Measurements from ENCODE around the gene ERN1.

ERN1 gene

GRCh38 chr17:64061178-64061898 is 68.6 kb downstream of the ERN1 start:
- peaks cover 4% of the 10 kb centered on the region for H3K36me3 ChIP-seq (replicated peaks)
- no peaks in the 10 kb centered on the region for H3K27me3 ChIP-seq (replicated peaks)
- no peak overlapping the region for H3K27ac ChIP-seq
- TF ChIP-seq CTCF (IDR thresholded peaks at IDR 0.05; ENCODE audit: low read depth, low read length, missing control alignments), result no peak
- no peak for DNase-seq
- no peak overlapping the region for H3K4me3 ChIP-seq (ENCODE audit: low read depth, low read length)
- in situ Hi-C loops (cut with HindIII; ENCODE audit: low pct_ligation_motif_present, low sequenced_read_pairs), result no loop called here

- Histone ChIP-seq H3K4me3 (ENCODE audit: low read depth, low read length) (no peak overlapping the region), H3K27ac (no peak overlapping the region), H3K27me3 (replicated peaks) (no peaks in the 10 kb centered on the region), H3K36me3 (replicated peaks) (peaks cover 8% of the 10 kb centered on the region)
- DNase-seq, result no peak
- in situ Hi-C loops (cut with HindIII; ENCODE audit: low pct_ligation_motif_present, low sequenced_read_pairs), result no loop called here
- TF ChIP-seq CTCF (IDR thresholded peaks at IDR 0.05; ENCODE audit: low read depth, low read length, missing control alignments), result no peak
Measured at GRCh38 chr17:64060331-64060730, 69.6 kb downstream of the ERN1 start.

- peaks cover 11% of the 10 kb centered on the region for H3K36me3 ChIP-seq (replicated peaks)
- H3K4me3 ChIP-seq (ENCODE audit: low read depth, low read length), result no peak overlapping the region
- H3K27ac ChIP-seq, result no peak overlapping the region
- in situ Hi-C loops (cut with HindIII; ENCODE audit: low pct_ligation_motif_present, low sequenced_read_pairs), result no loop called here
- no peak for DNase-seq
- no peaks in the 10 kb centered on the region for H3K27me3 ChIP-seq (replicated peaks)
- no peak for TF ChIP-seq CTCF (IDR thresholded peaks at IDR 0.05; ENCODE audit: low read depth, low read length, missing control alignments)
Measured at GRCh38 chr17:64059756-64060155, 70.2 kb downstream of the ERN1 start.

- H3K27me3 ChIP-seq (replicated peaks), result no peaks in the 10 kb centered on the region
- no peak overlapping the region for H3K27ac ChIP-seq
- H3K36me3 ChIP-seq (replicated peaks), result peaks cover 15% of the 10 kb centered on the region
- H3K4me3 ChIP-seq (ENCODE audit: low read depth, low read length), result no peak overlapping the region
- no peak for TF ChIP-seq CTCF (IDR thresholded peaks at IDR 0.05; ENCODE audit: low read depth, low read length, missing control alignments)
- DNase-seq, result no peak
- in situ Hi-C loops (cut with HindIII; ENCODE audit: low pct_ligation_motif_present, low sequenced_read_pairs), result no loop called here
Measured at GRCh38 chr17:64058621-64059020, 71.3 kb downstream of the ERN1 start.

- in situ Hi-C loops (cut with HindIII; ENCODE audit: low pct_ligation_motif_present, low sequenced_read_pairs), result no loop called here
- Histone ChIP-seq H3K27ac (no peak overlapping the region), H3K4me3 (ENCODE audit: low read depth, low read length) (no peak overlapping the region), H3K27me3 (replicated peaks) (no peaks in the 10 kb centered on the region), H3K36me3 (replicated peaks) (peaks cover 15% of the 10 kb centered on the region)
- DNase-seq, result no peak
- no peak for TF ChIP-seq CTCF (IDR thresholded peaks at IDR 0.05; ENCODE audit: low read depth, low read length, missing control alignments)
Measured at GRCh38 chr17:64057701-64058263, 72.2 kb downstream of the ERN1 start.

Measured in brain microvascular endothelial cell (primary cell).